RPMI8226 (cell line): ENCODE results near the gene KCNQ2.
A peak's percentile ranks its signal among the peaks of the same experiment; 100 is the strongest.

Experiments
- DNase-seq: peaks from one replicate; pipeline ENCODE4 v3.0.0-alpha.2; 2015

KCNQ2 gene

DNA sequence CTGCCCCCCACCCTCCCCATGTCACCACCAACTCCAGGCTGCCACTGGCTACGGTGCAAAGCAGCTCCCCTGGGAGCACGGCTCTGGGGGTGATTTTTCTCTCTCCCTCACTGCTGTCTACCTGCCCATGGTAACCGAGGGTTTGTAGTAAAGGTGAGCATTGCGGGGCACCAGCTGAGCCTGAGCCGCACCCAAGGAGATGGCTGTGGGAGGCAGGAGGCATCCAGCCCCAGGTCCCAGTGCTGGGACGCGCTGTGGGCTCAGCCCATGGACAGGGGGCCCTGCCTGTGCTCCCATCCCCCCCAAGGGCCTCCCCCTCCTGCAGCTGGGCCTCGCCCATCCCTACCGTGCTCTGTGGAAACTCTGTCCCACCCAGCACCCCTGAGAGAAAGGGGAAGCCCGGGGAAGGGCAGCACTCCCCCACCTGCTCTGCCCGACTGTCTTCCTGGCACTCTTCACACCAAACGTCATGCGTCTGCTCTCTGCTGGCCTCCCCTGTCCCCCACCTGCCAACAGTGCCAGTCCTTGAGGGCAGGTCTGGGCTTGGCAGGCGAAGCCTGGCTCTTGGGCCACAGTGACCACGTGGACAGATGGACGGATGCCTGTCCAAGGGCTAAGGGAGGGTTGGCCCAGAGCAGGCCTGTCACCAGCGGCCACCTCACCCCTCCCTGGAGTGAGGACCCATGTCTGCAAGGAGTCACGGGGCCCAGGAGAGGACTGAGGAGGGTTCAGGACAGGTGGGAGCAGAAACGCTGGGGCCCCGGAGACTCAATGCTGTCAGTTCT is 107.5 kb downstream of the KCNQ2 start:
- DNase-seq: no peak

DNA sequence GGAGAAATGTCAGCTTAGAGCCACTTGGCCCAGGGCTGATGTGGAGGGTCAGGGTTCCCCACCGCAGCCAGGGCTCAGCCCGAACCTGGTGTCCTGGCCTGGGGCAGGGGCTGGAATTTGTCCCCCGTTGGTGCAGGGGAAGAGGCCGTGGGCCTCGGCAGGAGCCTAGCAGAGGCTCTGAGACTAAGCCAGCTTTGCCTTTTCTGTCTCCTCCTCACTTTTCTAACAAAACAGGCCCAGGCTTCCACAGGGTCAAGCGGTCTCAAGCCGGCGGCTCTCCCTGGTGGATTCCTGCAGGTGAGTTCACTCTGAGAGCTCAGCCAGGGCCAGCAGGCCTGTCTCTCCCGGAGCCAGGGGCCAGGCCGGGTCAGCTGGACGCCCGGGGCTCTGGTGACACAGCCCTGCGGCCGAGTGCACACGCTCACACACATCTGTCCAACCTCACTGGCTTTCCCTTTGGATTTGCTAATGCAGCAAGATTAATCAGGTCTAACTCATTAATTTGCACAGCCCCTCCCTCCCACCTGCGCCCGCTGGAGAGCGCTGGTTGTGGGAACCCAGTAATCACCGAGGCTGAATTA is 108.4 kb downstream of the KCNQ2 start:
- no peak for DNase-seq

DNA sequence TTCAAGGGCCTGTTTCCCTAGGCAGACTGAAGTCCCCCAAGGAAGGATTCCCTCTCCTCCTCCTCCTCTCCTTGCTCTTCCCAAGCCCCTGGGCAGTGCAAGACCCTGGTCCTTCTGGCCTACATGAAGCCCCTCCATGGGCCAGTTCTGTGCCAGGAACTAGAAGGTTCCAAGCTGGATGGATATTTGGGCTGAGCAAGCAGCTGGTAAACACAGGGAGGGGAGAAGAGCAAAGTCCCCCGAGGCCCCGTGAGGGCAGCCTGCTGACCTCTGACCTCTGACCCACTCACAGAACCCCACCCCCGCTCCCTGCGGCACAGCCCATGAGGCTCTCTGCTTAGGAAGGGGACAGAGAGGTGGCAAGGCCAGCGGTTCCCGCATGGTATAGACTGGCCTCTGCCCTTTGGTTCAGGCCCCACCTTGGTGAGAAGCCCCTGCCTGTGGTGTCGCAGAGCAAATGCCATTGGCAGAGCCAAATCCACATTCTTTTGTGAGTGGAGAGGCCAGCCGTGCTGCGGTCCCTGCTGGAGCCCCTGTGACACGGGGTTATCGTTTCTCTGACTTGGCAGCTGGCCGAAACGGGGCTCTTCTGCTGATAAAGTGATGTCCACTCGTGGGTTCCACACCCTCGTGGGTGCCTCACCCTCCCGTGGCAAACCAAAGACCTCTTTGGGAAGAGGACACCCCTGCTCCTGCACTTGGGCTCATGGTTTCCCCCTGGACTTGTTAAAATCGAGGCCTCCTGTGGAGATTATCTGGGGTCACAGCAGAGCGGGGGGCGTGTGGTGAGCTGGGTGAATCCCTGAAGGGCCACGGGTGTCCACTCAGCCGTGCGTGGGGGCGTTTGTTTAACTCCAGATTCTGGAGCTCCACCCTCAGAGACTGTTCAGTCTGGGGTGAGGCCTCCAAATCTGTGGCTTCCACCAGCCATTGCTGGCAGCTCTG is 109.2 kb downstream of the KCNQ2 start:
- no peak for DNase-seq

DNA sequence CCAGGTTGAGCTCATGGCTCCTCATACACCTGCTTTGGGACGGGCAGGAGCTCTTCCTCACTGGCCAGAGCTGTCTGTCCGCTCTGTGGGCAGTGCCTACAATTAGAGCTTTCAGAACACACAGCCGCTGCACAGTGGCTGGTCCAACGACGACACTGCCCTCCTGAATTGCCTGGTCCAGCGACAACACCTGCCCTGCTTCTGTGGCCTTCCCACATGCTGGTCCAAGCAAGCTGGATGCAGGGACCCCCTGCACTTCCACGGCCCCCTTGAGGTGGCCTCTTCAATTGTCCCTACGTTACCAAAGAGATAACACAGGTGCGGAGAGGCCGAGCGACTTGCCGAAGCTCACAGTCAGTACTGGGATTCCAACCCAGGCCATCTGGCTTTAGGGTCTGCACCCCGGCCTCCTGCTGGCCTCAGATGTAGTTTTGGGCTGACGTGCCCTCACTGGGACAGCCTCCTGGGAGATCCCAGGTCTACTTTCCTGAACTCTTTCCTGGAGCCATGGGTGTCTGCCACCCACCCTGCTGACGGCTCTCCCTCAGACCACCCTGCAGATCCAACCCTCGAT is 109.9 kb downstream of the KCNQ2 start:
- DNase-seq: no peak

DNA sequence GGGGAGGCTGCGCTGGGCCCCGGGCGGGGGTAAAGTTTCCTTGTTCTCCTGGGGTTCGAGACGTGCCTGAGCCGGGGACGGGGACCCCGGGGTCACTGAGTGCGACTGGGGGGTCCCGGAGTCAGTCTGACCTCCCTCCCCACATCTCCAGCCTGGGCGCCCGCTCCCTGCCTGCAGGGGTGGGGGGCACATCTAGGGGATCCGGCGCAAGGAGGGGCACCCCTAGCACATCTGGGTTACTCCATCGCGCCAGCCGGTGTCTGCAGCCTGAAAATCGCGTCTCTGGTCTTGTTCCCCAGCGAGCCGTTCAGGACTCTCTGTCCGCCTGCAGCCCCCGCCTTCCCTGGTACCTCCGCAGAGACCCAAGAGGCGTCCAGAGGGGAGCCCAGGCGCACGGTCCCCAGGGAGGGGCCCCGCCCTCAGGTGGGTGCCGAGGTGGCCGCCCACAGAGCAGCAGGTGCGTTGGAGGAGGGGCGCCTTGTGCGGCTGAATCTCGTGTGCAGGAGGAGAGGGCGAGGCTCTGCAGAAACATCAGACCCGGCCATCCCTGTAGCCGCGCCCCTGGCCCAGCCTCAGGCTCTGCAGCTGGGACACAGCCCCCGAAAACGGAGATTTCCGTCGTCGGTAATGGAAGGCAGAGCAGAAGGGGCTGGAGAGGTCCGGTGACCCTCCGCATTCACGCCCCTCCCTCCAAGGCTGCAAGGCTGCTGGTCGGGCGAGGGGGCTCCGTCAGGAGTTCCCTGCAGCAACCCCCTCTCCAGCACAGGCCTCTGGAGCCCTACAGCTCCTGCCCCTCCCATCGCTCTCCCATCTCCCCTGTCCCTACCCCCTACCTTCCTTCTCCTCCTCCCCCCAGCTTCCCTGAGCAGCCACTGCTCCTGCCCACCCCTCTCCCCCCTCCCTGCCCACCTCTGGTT is 110.7 kb downstream of the KCNQ2 start:
- DNase-seq: peak; percentile 64

DNA sequence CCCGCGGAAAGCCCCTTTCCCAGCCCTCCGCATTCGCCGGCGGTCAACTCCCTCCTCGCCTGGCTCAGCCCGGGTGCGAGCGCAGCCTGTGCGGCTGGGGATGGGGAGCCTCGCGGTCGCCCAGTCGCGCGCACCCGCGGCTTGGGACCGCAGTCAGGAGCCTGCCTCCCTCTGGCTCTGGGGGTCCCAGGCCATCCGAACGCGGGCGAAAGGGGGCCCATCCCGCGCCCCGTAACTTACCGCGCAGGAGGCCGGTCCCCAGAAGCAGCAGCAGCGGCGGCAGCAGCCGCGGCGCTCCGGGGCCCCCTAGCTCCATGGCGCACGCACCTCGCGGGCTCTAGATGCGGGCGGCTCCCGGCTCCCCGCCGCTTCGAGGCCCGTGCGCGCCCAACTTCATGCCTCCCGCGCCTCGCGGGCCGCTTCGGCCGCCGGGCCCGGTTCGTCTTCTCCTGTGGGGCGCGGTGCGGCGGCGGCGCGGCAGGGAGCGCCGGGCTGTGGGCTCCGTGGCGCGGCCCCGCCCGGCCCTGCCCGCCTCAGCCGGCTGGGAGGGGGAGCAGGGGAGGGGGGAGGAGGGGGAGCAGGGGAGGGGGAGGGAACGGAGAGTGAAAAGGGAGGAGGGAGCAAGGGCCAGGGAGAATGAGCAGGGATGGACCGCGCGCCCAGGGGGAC is 111.5 kb downstream of the KCNQ2 start, which contains the start of gene CHRNA4:
Gene CHRNA4 (minus strand): TSS at position 500 of the 669 bp plus-strand sequence. CDS start 184 bp downstream, at position 316.
- DNase-seq: no peak

DNA sequence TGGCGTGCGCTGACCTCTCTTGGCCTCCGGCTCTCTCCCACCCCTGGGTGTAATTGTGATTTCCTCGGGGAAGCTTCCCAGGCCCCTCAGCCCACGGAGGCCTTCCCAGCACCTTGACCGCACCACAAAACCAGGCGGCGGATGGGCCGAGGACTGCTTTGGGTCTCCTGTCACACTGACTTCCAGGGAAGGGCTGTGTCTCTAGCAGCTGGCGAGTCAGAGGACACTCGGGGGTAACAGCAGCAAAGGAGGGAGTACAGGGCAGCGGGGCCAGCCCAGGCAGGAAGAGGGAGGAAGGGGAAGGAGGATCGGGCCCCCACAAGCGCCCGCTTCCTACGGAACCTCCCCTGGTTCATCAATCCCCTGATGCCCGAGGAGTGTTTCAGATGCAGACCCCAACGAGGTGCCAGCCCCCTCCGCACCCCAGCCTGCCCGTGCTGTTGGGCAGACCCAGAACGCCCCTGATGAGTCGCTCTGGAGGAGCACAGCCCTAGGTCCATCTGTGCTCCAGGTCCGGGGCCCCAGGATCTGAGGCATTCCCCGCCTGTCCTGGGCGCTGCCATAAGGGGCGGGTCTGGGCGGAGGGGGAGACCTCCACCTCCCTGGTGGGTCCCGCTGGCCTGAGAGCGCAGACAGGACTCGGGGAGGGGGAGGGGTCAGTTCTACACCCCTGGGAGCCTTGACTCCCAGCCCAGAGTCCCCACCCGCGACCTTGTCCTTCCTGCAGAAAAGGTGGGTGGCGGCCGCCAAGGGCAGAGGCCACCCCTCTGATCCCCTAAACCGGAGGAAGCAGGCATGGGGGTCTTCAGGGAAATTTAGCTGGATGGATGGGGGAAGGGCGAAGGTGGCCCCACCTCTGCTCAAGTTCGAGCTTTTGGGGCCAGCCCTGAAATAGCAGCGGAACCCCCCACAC is 112.3 kb downstream of the KCNQ2 start:
- no peak for DNase-seq

DNA sequence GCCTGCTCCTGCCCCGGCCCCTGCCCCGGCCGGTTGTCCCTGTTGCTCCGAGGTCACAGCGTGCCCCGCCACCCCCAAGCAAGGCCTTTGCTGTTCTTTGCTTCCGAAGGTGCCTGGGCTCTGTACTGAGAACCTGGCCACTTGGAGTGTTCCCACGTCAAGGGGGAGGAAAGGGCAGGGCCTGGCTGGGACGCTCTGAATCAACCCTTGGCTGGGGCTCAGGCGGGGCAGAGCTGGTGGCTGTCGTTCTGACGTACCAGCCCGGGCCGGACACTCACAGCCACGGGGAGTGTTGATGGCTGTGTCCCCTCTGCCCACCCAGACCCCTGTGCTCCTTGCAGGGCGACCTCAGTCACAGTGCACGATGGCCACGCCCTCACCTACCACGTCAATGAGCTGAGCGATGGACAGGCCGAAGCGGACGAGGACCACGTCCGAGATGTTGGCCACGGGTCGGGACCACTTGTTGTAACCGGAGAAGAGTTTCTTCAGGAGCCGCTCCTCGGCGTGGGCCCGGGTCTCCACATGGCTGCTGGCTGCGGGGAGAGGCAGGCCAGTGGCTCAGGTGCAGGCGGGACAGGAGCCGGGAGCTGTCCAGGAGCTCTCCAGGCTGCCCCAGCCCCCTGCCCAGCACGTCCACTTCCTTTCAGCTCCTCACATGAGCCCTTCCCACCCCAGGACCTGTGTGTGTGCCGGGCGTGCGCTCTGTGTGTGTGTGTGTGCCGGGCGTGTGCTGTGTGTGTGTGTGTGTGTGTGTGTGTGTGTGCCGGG is 113.1 kb downstream of the KCNQ2 start:
- DNase-seq: no peak

DNA sequence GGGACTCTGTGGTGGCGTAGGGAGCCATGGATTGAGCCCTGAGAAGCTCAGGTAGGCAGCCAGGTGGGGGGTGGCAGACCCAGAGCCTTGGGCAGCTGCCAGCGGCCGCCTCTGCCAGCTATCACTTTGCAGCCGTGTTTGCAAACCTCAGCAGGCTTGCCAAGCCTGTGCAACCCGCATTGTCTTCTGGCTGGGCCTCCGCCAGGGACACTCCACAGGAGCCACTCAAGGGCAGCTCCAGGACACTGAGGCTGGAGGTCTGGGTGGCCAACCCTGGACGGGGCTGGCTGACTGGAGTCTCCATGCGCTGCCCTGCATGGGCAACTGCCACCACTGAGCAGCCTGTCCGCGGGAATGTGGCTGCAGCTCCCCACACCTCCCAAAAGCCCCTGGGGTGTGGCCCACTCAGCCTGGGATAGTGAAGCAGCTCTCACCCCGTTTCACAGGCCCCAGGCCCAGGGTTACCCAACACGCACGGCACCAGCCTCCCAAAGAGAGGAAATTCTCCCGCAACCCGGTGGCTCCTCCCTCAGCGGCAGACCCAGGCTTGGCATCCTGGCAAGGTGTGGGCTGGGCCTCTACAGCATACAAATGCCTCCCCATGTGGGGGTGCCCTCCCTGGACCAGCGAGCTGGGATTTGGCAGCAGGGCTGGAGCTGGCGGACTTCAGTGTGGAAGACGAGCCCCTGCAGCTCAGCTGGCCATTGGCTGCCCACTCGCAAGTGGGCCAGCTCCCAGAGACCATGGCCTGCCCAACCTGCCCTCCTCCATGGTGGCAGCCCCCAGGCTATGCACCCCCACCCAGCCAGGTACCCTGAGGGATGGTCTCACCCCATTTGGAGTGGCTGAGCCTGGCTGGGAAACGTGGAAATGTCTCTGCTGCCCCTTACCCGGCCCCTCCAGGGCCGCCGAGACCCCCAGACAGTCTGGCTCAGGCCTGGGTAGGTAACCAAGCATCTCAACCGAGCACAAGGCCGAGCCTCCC is 114.2 kb downstream of the KCNQ2 start:
- peak; percentile 93 for DNase-seq

DNA sequence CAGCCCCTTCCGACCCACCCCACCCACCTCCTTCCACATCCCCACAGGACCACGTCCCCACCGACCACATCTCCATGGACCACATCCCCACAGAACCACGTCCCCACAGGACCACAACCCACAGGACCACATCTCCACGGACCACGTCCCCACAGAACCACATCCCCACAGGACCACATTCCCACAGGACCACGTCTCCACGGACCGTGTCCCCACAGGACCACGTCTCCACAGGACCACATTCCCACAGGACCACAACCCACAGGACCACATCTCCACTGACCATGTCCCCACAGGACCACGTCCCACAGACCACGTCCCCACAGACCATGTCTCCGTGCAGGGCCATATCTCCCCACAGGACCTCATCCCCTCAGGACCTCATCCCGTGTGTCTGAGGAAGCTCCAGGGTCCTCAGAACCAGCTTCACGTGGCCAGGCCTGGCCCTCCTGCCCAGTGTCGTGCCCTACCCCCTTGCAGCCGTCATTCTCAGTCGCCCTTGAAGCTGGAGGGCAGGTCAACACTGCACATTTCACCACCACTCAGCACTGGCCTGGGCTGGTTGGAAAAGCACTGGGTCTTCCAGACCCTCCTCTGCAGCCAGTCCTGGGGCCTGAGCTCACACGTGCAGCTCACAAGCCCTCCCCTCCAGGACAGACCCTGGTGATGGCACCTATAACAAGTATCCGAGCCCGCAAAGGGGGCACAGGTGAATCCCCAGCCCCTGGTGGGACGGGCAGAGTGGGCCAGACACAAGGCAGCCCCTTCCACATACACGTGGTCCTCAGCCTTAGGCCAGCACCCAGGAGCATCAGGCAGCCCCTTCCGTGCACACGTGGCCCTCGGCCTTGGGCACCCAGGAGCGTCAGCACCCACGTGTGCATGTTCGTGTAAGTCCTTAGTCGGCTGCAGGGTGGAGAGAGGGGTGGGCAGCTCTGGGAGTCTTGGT is 115.2 kb downstream of the KCNQ2 start:
- no peak for DNase-seq

DNA sequence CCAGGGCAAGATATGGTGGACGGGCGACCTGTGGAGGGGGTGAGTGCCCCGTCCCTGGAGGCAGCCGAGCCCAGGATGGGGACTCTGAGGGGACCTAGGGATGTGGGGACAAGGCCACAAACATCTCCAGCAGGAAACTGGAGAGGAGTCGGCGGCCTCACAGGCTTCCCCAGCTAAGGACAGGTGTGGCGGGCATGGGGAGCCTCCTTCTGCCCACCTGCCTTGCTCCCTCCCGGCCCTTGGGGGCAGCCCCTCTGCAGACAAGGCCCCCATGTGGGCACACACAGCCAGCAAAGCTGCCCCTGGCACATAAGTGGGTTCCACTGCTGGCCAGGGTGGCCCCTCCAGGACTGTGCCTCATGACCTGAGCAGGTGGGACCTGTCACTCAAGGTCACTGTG is 115.9 kb downstream of the KCNQ2 start:
- no peak for DNase-seq

DNA sequence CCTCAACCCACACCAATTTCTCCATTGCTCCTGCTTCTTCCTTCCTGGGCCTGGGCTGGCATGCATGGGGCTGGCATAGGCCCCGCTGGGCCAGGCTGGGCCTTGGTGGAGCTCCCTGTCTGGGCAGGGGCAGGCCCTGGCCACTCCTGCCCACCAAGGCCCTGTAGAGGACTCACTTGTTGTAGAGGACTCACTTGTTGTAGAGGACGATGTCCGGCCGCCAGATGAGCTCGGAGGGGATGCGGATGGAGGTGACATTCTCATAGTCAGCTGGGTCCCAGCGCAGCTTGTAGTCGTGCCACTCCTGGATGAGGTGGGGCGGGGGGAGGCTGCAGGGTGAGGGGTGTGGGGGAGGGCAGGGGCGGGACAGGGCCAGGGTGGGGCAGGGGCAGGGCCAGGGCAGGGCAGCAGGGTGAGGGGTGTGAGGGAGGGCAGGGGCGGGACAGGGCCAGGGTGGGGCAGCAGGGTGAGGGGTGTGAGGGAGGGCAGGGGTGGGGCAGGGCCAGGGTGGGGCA is 116.6 kb downstream of the KCNQ2 start:
- no peak for DNase-seq

DNA sequence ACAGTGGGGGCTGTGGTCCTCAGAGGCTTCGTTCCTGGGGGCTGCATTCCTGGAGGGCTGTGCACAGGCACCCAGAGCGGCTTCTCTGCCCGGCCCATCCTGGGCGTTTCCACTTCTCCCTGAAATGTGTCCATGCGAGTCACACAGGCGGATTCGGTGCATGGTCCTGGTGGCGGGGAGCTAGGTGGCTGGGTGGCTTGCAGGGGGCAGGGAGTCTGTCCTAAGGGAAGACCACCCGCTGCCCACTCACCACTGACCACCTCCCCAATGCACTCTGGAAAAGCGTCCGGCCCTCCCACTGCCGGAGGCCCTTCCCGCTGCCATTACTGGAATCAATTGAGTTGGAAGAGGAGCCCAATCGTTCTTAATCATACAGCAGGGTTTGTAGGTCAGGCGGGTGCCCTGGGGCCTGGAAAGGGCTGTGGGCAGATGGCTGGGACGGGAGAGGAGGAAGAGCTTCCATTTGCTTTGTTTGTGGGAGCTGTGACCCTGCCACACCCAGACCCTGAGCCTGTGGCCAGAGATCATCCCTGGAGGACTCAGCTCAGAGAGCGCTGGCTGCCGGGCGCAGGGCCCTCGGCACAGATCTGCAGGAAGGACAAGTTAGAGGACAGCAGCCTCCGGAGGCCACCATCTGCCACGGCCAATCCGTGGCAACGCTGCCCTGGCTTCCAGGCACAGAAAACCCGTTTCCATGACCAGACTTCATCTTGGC is 117.7 kb downstream of the KCNQ2 start:
- no peak for DNase-seq

DNA sequence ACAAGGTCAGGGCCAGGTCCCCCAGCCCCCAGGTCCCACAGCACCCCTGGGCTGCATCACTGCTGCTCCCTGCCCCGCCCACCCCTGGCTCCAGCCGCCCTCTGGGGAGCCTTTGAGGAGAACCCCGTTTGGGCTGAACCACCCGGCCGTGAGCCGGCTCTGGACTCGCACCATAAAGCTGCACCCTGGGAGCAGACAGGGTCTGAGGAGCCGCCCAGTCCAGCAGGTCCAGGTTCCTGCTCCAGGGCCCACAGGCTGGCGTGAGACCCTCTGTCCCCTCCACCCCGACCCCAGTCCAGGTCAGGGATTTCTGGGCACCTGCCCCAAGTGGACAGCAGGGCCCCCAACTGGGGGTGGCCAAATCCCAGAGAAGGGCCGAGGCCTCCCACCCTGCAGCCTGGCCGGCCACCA is 119.6 kb downstream of the KCNQ2 start:
- no peak for DNase-seq

DNA sequence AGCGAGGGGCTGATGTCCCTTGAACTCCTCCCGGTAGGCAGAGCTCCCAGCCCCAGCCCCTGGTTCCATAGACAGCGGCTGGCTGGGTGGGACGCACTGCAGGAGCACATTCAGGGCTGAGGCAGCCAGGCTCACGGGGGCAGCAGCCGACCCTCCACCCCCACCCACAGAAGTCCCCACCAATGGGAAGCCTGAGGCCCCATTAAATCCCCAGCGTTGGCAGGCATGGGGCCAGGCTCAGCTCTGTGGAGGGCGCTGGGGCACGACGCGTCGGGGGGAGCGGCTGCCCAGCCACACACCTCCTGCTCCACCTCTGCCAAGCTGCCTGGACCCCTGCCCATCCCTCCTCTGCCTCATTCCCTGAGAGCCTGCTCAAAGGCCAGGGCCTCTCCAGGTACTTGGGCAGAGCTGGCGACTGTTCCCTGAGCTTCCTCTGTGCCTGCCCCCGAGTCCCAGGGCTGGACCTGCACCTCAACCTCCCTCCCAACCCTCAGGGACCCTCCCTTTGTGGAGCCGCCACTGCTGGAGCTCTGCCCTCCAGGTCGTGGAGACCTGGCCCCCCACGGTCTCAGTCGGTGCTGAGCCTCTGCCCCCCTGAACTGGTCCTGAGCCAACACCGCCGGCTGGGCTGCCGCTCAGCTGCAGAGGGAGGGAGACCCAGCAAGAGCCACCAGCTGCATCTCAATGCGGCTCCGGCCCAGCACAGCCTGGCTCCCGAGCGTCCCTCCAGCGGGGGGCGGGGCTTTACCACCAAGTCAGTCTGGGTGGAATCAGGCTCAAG is 120.5 kb downstream of the KCNQ2 start:
- DNase-seq: peak; percentile 68
